Stimulated activated CD4-positive, alpha-beta T cell treated with anti-CD3 and anti-CD28 coated beads, Interleukin-1b, Interleukin-23, amount 100 ng/mL, for 1 hour (primary cell): ENCODE measurements around the gene CELA2A.
"Not testable (repeated sequence)": the region's sequence is repeated elsewhere in the genome, so short reads cannot be mapped to it uniquely, and the experiment has no call there.

Source experiments
- DNase-seq, 2 donors: peaks; one replicate each; pipeline ENCODE4 v3.0.0-alpha.2; 2020; ENCODE audit warnings: low read depth in 2 of 2

Gene CELA2A

GRCh38 chr1:15468145-15468544 is 11.6 kb downstream of the CELA2A start:
- DNase-seq = no peak

GRCh38 chr1:15469361-15469760 is 12.8 kb downstream of the CELA2A start:
- no peak for DNase-seq

- not testable (repeated sequence) for DNase-seq
These were observed 13.4 kb downstream of the CELA2A start for GRCh38 chr1:15469821-15470448.

- DNase-seq = not testable (repeated sequence)
These were observed 14.5 kb downstream of the CELA2A start for GRCh38 chr1:15471067-15471466.

- DNase-seq = not testable (repeated sequence)
These were observed 15.2 kb downstream of the CELA2A start for GRCh38 chr1:15471723-15472122.

GRCh38 chr1:15472587-15472986 is 16.1 kb downstream of the CELA2A start:
- no peak for DNase-seq

- no peak for DNase-seq
These were observed 19.3 kb downstream of the CELA2A start, which contains the start of gene CELA2B for GRCh38 chr1:15475752-15476314. Gene CELA2B, plus strand, starts transcription at chr1:15476104. Its CDS starts 22 bp downstream, at chr1:15476126.

- DNase-seq = no peak
These were observed 20.4 kb downstream of the CELA2A start for GRCh38 chr1:15476927-15477326.

GRCh38 chr1:15477646-15478212 is 21.2 kb downstream of the CELA2A start:
- no peak for DNase-seq

- DNase-seq = no peak
These were observed 23.3 kb downstream of the CELA2A start for GRCh38 chr1:15479654-15480347.

- DNase-seq = not testable (repeated sequence)
These were observed 25.9 kb downstream of the CELA2A start for GRCh38 chr1:15482455-15482854.

GRCh38 chr1:15482983-15483543 is 26.5 kb downstream of the CELA2A start:
- DNase-seq = not testable (repeated sequence)

- DNase-seq = no peak
These were observed 27.4 kb downstream of the CELA2A start for GRCh38 chr1:15483971-15484370.

- not testable (repeated sequence) for DNase-seq
These were observed 27.9 kb downstream of the CELA2A start for GRCh38 chr1:15484443-15484842.

GRCh38 chr1:15485636-15486035 is 29.1 kb downstream of the CELA2A start:
- DNase-seq = no peak

GRCh38 chr1:15486844-15487610 is 30.5 kb downstream of the CELA2A start:
- not testable (repeated sequence) for DNase-seq

- DNase-seq = no peak
These were observed 31.8 kb downstream of the CELA2A start for GRCh38 chr1:15488371-15488770.

GRCh38 chr1:15489052-15489736 is 32.7 kb downstream of the CELA2A start:
- DNase-seq = no peak

GRCh38 chr1:15491010-15491409 is 34.5 kb downstream of the CELA2A start:
- not testable (repeated sequence) for DNase-seq

- DNase-seq = no peak
These were observed 36.1 kb downstream of the CELA2A start for GRCh38 chr1:15492596-15492995.

- no peak for DNase-seq
These were observed 37.4 kb downstream of the CELA2A start for GRCh38 chr1:15493869-15494390.
